Fibroblast of lung (primary cell): Measurements from ENCODE around the gene POLR2F. TPM values are rescaled to one million over a fixed set of nuclear protein-coding genes. Genes with fewer than 3 reads are reported as not detected.
"Not testable (repeated sequence)": the region's sequence is repeated elsewhere in the genome, so short reads cannot be mapped to it uniquely, and the experiment has no call there.

Experiments
- DNase-seq, 2 donors: peaks; one replicate each; pipeline versions ENCODE4 v3.0.0 to v3.0.0-alpha.2; 2010; ENCODE audit warnings: low read depth in 2 of 2
- H2AFZ ChIP-seq: 2 replicates; pipeline ENCODE4 v1.5.1; 2012; ENCODE audit warnings: low read length, control low read depth, inconsistent platforms
- H3K27ac ChIP-seq: 2 replicates; pipeline ENCODE4 v1.5.1; 2011; ENCODE audit warnings: low read length, control low read depth; ENCODE audit not compliant: insufficient read depth
- H3K27me3 ChIP-seq: 2 replicates; pipeline ENCODE4 v1.5.1; 2011; ENCODE audit warnings: mild to moderate bottlenecking, low read length; ENCODE audit not compliant: control insufficient read depth, insufficient read depth
- H3K36me3 ChIP-seq: 2 replicates; pipeline ENCODE4 v1.5.1; 2011; ENCODE audit warnings: low read length; ENCODE audit not compliant: control insufficient read depth, insufficient read depth
- H3K4me1 ChIP-seq: 2 replicates; pipeline ENCODE4 v1.5.1; 2011; ENCODE audit warnings: low read length; ENCODE audit not compliant: control insufficient read depth, insufficient read depth; ENCODE audit errors: extremely low read depth
- H3K4me2 ChIP-seq: 2 replicates; pipeline ENCODE4 v1.5.1; 2011; ENCODE audit warnings: low read length, control low read depth; ENCODE audit not compliant: insufficient read depth; ENCODE audit errors: extremely low read depth
- H3K4me3 ChIP-seq, 4 experiments: fragments of 200-600 bp in 1 of 4; sonication (generic) in 1 of 4; replicated peaks in 1 of 4; 2 replicates each; pipeline ENCODE4 v1.5.1; 2011 to 2016; ENCODE audit warnings: low read length in 4 of 4, low read depth in 3 of 4, mild to moderate bottlenecking in 3 of 4, control low read depth in 2 of 4, inconsistent platforms in 1 of 4, mixed read lengths in 1 of 4; ENCODE audit not compliant: insufficient read depth in 1 of 4; ENCODE audit errors: control extremely low read depth in 1 of 4
- H3K79me2 ChIP-seq: 2 replicates; pipeline ENCODE4 v1.5.1; 2012; ENCODE audit warnings: mild to moderate bottlenecking, low read length, inconsistent platforms; ENCODE audit not compliant: control insufficient read depth, insufficient read depth
- H3K9ac ChIP-seq: 2 replicates; pipeline ENCODE4 v1.5.1; 2011; ENCODE audit warnings: mild to moderate bottlenecking, low read length, control low read depth; ENCODE audit not compliant: insufficient read depth
- H3K9me3 ChIP-seq: 2 replicates; pipeline ENCODE4 v1.5.1; 2012; ENCODE audit warnings: low read depth, low read length; ENCODE audit not compliant: control insufficient read depth, insufficient read depth
- H4K20me1 ChIP-seq: 2 replicates; pipeline ENCODE4 v1.5.1; 2011; ENCODE audit warnings: low read length; ENCODE audit not compliant: control insufficient read depth, insufficient read depth; ENCODE audit errors: extremely low read depth
- CTCF ChIP-seq, 2 donors: IDR thresholded peaks in 1 of 2; conservative IDR thresholded peaks in 1 of 2; 1 replicate in 1 of 2; 2 replicates in 1 of 2; pipeline ENCODE4 v1.5.1; 2011 to 2012; ENCODE audit warnings: low read length in 2 of 2, control low read depth in 1 of 2, inconsistent platforms in 1 of 2, low read depth in 1 of 2, mild to moderate bottlenecking in 1 of 2
- EZH2 ChIP-seq: IDR thresholded peaks from 2 replicates; pipeline ENCODE4 v1.5.1; 2012; ENCODE audit warnings: low read length, control low read depth, mild to moderate bottlenecking; ENCODE audit errors: missing control alignments
- polyA plus RNA-seq, 2 donors: library from polyadenylated mRNA; depleted of rRNA in 1 of 2; stranded (reverse) in 1 of 2; unstranded in 1 of 2; fragments of >200 nt; gene quantifications; 2 replicates each; pipeline ENCODE4 v1.2.1, GENCODE V29; 2011 to 2012; ENCODE audit warnings: missing spikeins in 1 of 2
- total RNA-seq: library from RNA; depleted of rRNA; stranded (reverse); fragments of >200 nt; gene quantifications from 2 replicates; pipeline ENCODE4 v1.2.1, GENCODE V29; 2014

The POLR2F gene
- total and polyA plus RNA-seq, 2 donors (not counting 1 experiment from before 2014, with no cell fraction given): 31.9 to 82.0 TPM

- no peaks in the 10 kb centered on the region for H4K20me1 ChIP-seq
- no peaks in the 10 kb centered on the region for H3K36me3 ChIP-seq
- H3K27ac ChIP-seq: no peak overlapping the region
- TF ChIP-seq EZH2 (no peak), CTCF (conservative IDR thresholded peaks at IDR 0.05 in 1 of 2, IDR thresholded peaks at IDR 0.05 in 1 of 2; ENCODE audit: low read depth in 1 of 2, low read length in 2 of 2) (no peak)
- no peaks in the 10 kb centered on the region for H3K9me3 ChIP-seq
- no peak overlapping the region for H2AFZ ChIP-seq
- H3K9ac ChIP-seq: no peak overlapping the region
- no peaks in the 10 kb centered on the region for H3K4me1 ChIP-seq
- no peak overlapping the region for H3K4me3 ChIP-seq
- H3K4me2 ChIP-seq: no peak overlapping the region
- no peaks in the 10 kb centered on the region for H3K27me3 ChIP-seq
- H3K79me2 ChIP-seq: no peaks in the 10 kb centered on the region
- no peak for DNase-seq
Observed at GRCh38 chr22:37973271-37974170, 20.0 kb downstream of the POLR2F start.

- TF ChIP-seq CTCF (conservative IDR thresholded peaks at IDR 0.05 in 1 of 2, IDR thresholded peaks at IDR 0.05 in 1 of 2; ENCODE audit: low read depth in 1 of 2, low read length in 2 of 2): no peak
- no peak for TF ChIP-seq EZH2
- Histone ChIP-seq H3K9me3 (no peaks in the 10 kb centered on the region), H3K36me3 (no peaks in the 10 kb centered on the region), H3K4me3 (no peak overlapping the region), H2AFZ (no peak overlapping the region), H3K9ac (no peak overlapping the region), H3K27me3 (no peaks in the 10 kb centered on the region), H3K27ac (no peak overlapping the region), H3K79me2 (no peaks in the 10 kb centered on the region), H3K4me2 (no peak overlapping the region), H3K4me1 (no peaks in the 10 kb centered on the region), H4K20me1 (no peaks in the 10 kb centered on the region)
- DNase-seq: no peak
Observed at GRCh38 chr22:37975153-37975552, 21.7 kb downstream of the POLR2F start.

- H3K4me1 ChIP-seq, DNase-seq, H2AFZ ChIP-seq, H3K27ac ChIP-seq, H3K36me3 ChIP-seq, H4K20me1 ChIP-seq, H3K27me3 ChIP-seq, H3K4me3 ChIP-seq, H3K9me3 ChIP-seq, H3K9ac ChIP-seq, H3K79me2 ChIP-seq, H3K4me2 ChIP-seq: not testable (repeated sequence)
Observed at GRCh38 chr22:37976022-37976421, 22.5 kb downstream of the POLR2F start.
